ENCODE measurements around the gene FFAR3. TPM values are rescaled to one million over a fixed set of nuclear protein-coding genes. Genes with fewer than 3 reads are reported as not detected.
"Not testable (repeated sequence)": the region's sequence is repeated elsewhere in the genome, so short reads cannot be mapped to it uniquely, and the experiment has no call there.

FFAR3 gene
- polyA plus RNA-seq, 1 donor (not counting 4 experiments of a cell fraction or from before 2014, with no cell fraction given): not detected

GRCh38 chr19:35399948-35400772 lies 41.9 kb downstream of the FFAR3 start:
- H3K9ac ChIP-seq (ENCODE audit: control insufficient read depth, extremely low read depth, insufficient read depth, low read length): no peak overlapping the region
- no peak overlapping the region for H3K4me2 ChIP-seq (ENCODE audit: control insufficient read depth, extremely low read depth, insufficient read depth, low read depth, low read length)
- H3K9me3 ChIP-seq (ENCODE audit: control insufficient read depth, low read depth, low read length): no peaks in the 10 kb centered on the region
- dilution Hi-C loops (cut with MboI; ENCODE audit: extremely low pct_ligation_motif_present, low sequenced_read_pairs): no loop called here
- peaks cover 5% of the 10 kb centered on the region for H3K4me1 ChIP-seq (ENCODE audit: control insufficient read depth, extremely low read depth, insufficient read depth, low read length)
- no peak overlapping the region for H2AFZ ChIP-seq (ENCODE audit: control insufficient read depth, low read length)
- no peak overlapping the region for H3K4me3 ChIP-seq (ENCODE audit: control insufficient read depth in 2 of 3, extremely low read depth in 1 of 3, insufficient read depth in 2 of 3, low read depth in 1 of 3, low read length in 3 of 3)
- no peaks in the 10 kb centered on the region for H3K79me2 ChIP-seq (ENCODE audit: control insufficient read depth, insufficient read depth, low read length)
- DNase-seq (ENCODE audit: low read depth, low spot score) (no peak), FAIRE-seq (no peak)
- no peaks in the 10 kb centered on the region for H4K20me1 ChIP-seq (ENCODE audit: control insufficient read depth, extremely low read depth, insufficient read depth, low read length)
- H3K27ac ChIP-seq (ENCODE audit: control insufficient read depth, insufficient read depth, low read length): no peak overlapping the region
- H3K9me1 ChIP-seq (ENCODE audit: control insufficient read depth, extremely low read depth, insufficient read depth, low read length): no peaks in the 10 kb centered on the region
- H3K36me3 ChIP-seq (ENCODE audit: control insufficient read depth in 2 of 2, extremely low read depth in 1 of 2, insufficient read depth in 2 of 2, low read length in 2 of 2): no peaks in the 10 kb centered on the region
- no peak for TF ChIP-seq CTCF (optimal IDR thresholded peaks at IDR 0.05 in 1 of 3, IDR thresholded peaks at IDR 0.05 in 1 of 3, conservative IDR thresholded peaks at IDR 0.05 in 1 of 3; ENCODE audit: extremely low read depth in 1 of 3, insufficient read depth in 2 of 3, low read length in 3 of 3)
- TF ChIP-seq EZH2 (IDR thresholded peaks at IDR 0.05; ENCODE audit: low read length): no peak
- peaks cover 4% of the 10 kb centered on the region for H3K27me3 ChIP-seq (ENCODE audit: control insufficient read depth, extremely low read depth, insufficient read depth, low read length)

- peaks cover 4% of the 10 kb centered on the region for H3K27me3 ChIP-seq (ENCODE audit: control insufficient read depth, extremely low read depth, insufficient read depth, low read length)
- no peak overlapping the region for H3K27ac ChIP-seq (ENCODE audit: control insufficient read depth, insufficient read depth, low read length)
- no peaks in the 10 kb centered on the region for H3K9me3 ChIP-seq (ENCODE audit: control insufficient read depth, low read depth, low read length)
- no peaks in the 10 kb centered on the region for H4K20me1 ChIP-seq (ENCODE audit: control insufficient read depth, extremely low read depth, insufficient read depth, low read length)
- DNase-seq (ENCODE audit: low read depth, low spot score) (no peak), FAIRE-seq (no peak)
- dilution Hi-C loops (cut with MboI; ENCODE audit: extremely low pct_ligation_motif_present, low sequenced_read_pairs): no loop called here
- no peak overlapping the region for H3K4me3 ChIP-seq (ENCODE audit: control insufficient read depth in 2 of 3, extremely low read depth in 1 of 3, insufficient read depth in 2 of 3, low read depth in 1 of 3, low read length in 3 of 3)
- H3K9me1 ChIP-seq (ENCODE audit: control insufficient read depth, extremely low read depth, insufficient read depth, low read length): no peaks in the 10 kb centered on the region
- no peaks in the 10 kb centered on the region for H3K36me3 ChIP-seq (ENCODE audit: control insufficient read depth in 2 of 2, extremely low read depth in 1 of 2, insufficient read depth in 2 of 2, low read length in 2 of 2)
- H2AFZ ChIP-seq (ENCODE audit: control insufficient read depth, low read length): no peak overlapping the region
- H3K4me1 ChIP-seq (ENCODE audit: control insufficient read depth, extremely low read depth, insufficient read depth, low read length): peaks cover 11% of the 10 kb centered on the region
- no peak overlapping the region for H3K4me2 ChIP-seq (ENCODE audit: control insufficient read depth, extremely low read depth, insufficient read depth, low read depth, low read length)
- no peaks in the 10 kb centered on the region for H3K79me2 ChIP-seq (ENCODE audit: control insufficient read depth, insufficient read depth, low read length)
- no peak for TF ChIP-seq CTCF (optimal IDR thresholded peaks at IDR 0.05 in 1 of 3, IDR thresholded peaks at IDR 0.05 in 1 of 3, conservative IDR thresholded peaks at IDR 0.05 in 1 of 3; ENCODE audit: extremely low read depth in 1 of 3, insufficient read depth in 2 of 3, low read length in 3 of 3)
- no peak for TF ChIP-seq EZH2 (IDR thresholded peaks at IDR 0.05; ENCODE audit: low read length)
- H3K9ac ChIP-seq (ENCODE audit: control insufficient read depth, extremely low read depth, insufficient read depth, low read length): no peak overlapping the region
Measured at GRCh38 chr19:35400773-35401100, 42.5 kb downstream of the FFAR3 start.

GRCh38 chr19:35401416-35401815 lies 43.2 kb downstream of the FFAR3 start:
- H3K27me3 ChIP-seq (ENCODE audit: control insufficient read depth, extremely low read depth, insufficient read depth, low read length); H3K9ac ChIP-seq (ENCODE audit: control insufficient read depth, extremely low read depth, insufficient read depth, low read length); H3K4me3 ChIP-seq (ENCODE audit: control insufficient read depth in 2 of 3, extremely low read depth in 1 of 3, insufficient read depth in 2 of 3, low read depth in 1 of 3, low read length in 3 of 3); H2AFZ ChIP-seq (ENCODE audit: control insufficient read depth, low read length); H3K9me3 ChIP-seq (ENCODE audit: control insufficient read depth, low read depth, low read length); H3K4me2 ChIP-seq (ENCODE audit: control insufficient read depth, extremely low read depth, insufficient read depth, low read depth, low read length); H3K79me2 ChIP-seq (ENCODE audit: control insufficient read depth, insufficient read depth, low read length); H3K27ac ChIP-seq (ENCODE audit: control insufficient read depth, insufficient read depth, low read length); H3K36me3 ChIP-seq (ENCODE audit: control insufficient read depth in 2 of 2, extremely low read depth in 1 of 2, insufficient read depth in 2 of 2, low read length in 2 of 2); H4K20me1 ChIP-seq (ENCODE audit: control insufficient read depth, extremely low read depth, insufficient read depth, low read length); H3K9me1 ChIP-seq (ENCODE audit: control insufficient read depth, extremely low read depth, insufficient read depth, low read length); DNase-seq (ENCODE audit: low read depth, low spot score); dilution Hi-C loops (cut with MboI; ENCODE audit: extremely low pct_ligation_motif_present, low sequenced_read_pairs); FAIRE-seq: not testable (repeated sequence)
- H3K4me1 ChIP-seq (ENCODE audit: control insufficient read depth, extremely low read depth, insufficient read depth, low read length): peaks cover 12% of the 10 kb centered on the region
